Retinal pigment epithelial cell (primary cell): ENCODE measurements around the gene TCEA2.

Experiments used
- DNase-seq: peaks from one replicate; pipeline ENCODE4 v3.0.0-alpha.2; 2010; ENCODE audit warnings: low read depth
- H3K4me3 ChIP-seq: 2 replicates; pipeline ENCODE4 v1.5.1; 2011; ENCODE audit warnings: mild to moderate bottlenecking, low read length, control low read depth, moderate library complexity
- CTCF ChIP-seq: conservative IDR thresholded peaks from 2 replicates; pipeline ENCODE4 v1.5.1; 2011; ENCODE audit warnings: low read depth, low read length, control low read depth, inconsistent platforms

The TCEA2 gene

DNA sequence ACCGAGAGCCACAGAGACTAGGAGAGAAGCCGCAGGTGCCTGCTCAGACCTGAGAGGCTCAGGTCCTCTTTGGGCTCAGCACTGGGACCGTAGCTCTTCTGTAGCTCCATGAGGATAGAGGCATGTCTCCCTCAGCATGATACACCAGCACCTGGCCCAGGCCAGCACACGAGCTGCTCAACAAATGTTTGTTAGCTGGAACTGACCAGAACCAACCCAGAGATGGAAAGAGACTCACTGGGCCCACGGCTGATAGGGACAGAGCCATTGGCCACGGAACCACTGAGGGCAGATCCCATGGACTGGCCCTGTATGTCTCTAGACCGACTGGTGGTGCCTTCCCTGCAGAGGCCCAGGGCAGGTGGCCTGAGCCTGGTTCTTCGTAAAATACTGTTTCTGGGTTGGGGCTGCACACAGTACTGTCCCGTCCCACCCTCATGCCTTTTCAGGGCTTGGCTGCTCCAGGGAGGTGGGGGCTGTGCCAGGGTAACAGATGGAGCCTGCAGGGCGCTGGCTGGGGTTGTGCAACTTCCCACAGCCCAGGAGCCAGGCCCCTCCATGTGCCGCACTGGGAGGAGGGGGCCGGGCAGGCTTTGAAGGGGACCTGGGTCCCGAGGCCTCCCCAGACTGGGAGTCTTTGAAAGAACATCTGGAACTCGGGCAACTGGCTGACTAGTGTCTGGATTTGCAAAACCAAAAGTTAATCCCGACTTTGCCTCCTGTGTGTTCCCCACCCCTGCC, 21.8 kb upstream of the TCEA2 start:
- no peak overlapping the region for H3K4me3 ChIP-seq
- no peak for TF ChIP-seq CTCF
- DNase-seq = no peak

- no peak for TF ChIP-seq CTCF
- DNase-seq = no peak
- no peak overlapping the region for H3K4me3 ChIP-seq
Observed at GRCh38 chr20:64041781-64042053, 21.3 kb upstream of the TCEA2 start.

DNA sequence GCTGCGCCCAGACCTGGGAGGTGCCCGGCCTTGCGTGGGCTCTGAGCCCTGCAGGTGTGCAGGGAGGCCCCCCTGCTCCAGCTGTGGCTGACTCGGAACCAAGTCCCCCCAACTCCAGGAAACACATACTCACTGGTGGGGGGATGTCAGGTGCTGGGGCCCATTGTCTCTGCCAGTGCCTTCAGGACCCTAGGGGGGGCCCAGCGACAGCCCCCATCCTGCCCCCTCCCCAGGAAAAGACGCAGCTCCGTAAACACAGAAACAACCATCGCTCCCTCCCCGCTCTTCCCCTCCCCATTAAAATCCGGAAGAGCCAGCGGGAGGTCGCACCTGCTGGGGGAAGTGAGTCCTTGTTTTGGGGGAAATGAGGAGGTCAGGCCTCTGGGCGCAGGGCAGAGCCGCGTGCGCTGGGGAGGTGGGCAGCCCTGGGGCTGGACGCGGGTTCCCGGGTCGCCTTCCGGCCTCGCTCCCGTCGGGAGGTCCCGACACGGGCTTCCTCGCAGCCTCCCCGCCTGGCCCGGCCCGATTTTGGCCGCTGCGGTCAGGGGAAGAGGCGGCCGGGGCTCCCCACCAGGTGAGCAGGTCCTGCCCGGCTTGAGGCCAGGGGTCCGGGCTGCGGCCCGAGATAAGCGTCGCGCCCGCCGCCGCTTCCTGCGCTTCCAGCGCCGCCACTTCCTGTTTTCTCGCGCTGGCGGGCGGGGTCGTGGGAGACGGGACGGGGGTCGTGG, 20.8 kb upstream of the TCEA2 start:
- TF ChIP-seq CTCF = no peak
- peak overlapping the region; percentile 30 for H3K4me3 ChIP-seq

GRCh38 chr20:64043768-64044167, 19.2 kb upstream of the TCEA2 start:
- DNase-seq = no peak
- no peak for TF ChIP-seq CTCF
- no peak overlapping the region for H3K4me3 ChIP-seq

More for the DNA sequence above, 20.8 kb upstream of the TCEA2 start:
- no peak for DNase-seq

- no peak for DNase-seq
- no peak overlapping the region for H3K4me3 ChIP-seq
- no peak for TF ChIP-seq CTCF
Observed at GRCh38 chr20:64044484-64045247, 18.3 kb upstream of the TCEA2 start.

GRCh38 chr20:64045346-64046011, 17.5 kb upstream of the TCEA2 start:
- H3K4me3 ChIP-seq = no peak overlapping the region
- TF ChIP-seq CTCF = no peak
- DNase-seq = no peak
